NT2/D1 (cell line): ENCODE data around the gene PNMA6F.

ENCODE experiments used
- SUZ12 ChIP-seq: IDR thresholded peaks from 2 replicates; pipeline ENCODE4 v1.6.1; 2011; ENCODE audit not compliant: insufficient read length, insufficient read depth; ENCODE audit errors: extremely low read depth
- YY1 ChIP-seq: IDR thresholded peaks from 2 replicates; pipeline ENCODE4 v1.6.1; 2011; ENCODE audit not compliant: insufficient read length, insufficient read depth
- ZNF274 ChIP-seq: IDR thresholded peaks from 2 replicates; pipeline ENCODE4 v1.6.1; 2011; ENCODE audit warnings: mild to moderate bottlenecking, low read depth, low read length

DNA sequence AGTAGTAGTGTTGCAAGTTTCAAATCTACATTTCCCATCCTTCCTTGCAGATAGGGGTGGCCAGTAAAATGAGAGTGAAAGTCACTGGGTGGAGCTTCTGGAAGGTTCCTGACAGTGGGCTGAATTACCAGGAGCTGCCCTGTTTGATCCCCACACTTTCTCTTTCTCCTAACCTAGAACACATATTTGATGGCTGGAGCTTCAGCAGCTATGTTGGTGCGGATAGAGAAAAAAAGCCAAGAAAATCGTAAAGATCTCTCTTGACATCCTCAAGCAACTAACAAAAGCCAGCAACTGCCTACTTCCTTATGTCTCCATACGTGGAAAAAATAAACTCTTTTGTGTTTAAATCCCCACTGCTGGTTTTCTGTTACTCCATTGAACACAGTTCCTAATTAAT, 44.6 kb upstream of the PNMA6F start:
- TF ChIP-seq ZNF274: no peak
- no peak for TF ChIP-seq SUZ12
- TF ChIP-seq YY1: no peak
